ENCODE data around the gene CYP17A1. TPM values are rescaled to one million over a fixed set of nuclear protein-coding genes. Genes with fewer than 3 reads are reported as not detected.
"Not testable (repeated sequence)": the region's sequence is repeated elsewhere in the genome, so short reads cannot be mapped to it uniquely, and the experiment has no call there.

Gene CYP17A1
- total RNA-seq, 6 experiments from 2014 or later: not detected

- Mint-ChIP-seq H3K4me3 (no peak overlapping the region), H3K4me1 (ENCODE audit: low read depth) (peaks cover 37% of the 10 kb centered on the region), H3K9me3 (no peaks in the 10 kb centered on the region), H3K27me3 (ENCODE audit: insufficient read depth) (no peaks in the 10 kb centered on the region; the same call in 1 of the 2 replicates), H3K27ac (no peak overlapping the region), H3K36me3 (ENCODE audit: low read depth) (peaks cover 7% of the 10 kb centered on the region)
- no peak for TF ChIP-seq CTCF (IDR thresholded peaks at IDR 0.05)
- no peak for DNase-seq
Measured at GRCh38 chr10:102859911-102860310, 22.7 kb upstream of the CYP17A1 start.

DNA sequence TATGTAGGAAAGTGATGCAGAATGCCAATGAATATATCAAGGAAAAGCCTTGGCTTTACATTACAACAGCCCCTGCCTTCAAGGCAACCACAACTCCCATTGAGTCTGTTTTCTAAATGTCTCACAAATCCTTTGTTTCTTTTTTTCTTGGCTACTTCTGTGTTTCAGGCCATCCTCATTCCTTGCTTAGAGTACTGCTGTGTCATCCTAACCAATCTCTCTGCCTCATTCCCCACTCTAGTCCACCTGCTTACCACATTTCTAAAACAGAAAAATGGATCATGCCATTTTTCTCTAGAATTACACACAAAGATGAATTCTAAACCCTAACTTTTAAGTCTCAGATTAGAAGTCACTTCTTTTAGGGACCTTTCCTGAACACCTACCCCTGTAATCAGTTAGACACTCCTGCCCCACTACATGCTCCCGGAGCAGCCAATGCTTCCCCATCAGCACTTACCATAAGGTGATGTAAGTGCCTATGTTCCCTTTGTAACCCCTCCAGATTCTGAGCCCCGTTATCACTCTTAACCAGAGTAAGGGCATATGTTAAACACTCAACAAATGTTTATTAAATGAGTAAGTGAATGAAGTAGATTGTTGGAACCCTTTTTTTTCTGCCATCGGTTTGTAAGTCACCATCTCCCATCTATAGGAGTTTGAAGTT, 19.7 kb upstream of the CYP17A1 start:
- no peak for DNase-seq
- H3K4me1 Mint-ChIP-seq (ENCODE audit: low read depth): peaks cover 37% of the 10 kb centered on the region
- no peaks in the 10 kb centered on the region; the same call in 1 of the 2 replicates for H3K27me3 Mint-ChIP-seq (ENCODE audit: insufficient read depth)
- TF ChIP-seq CTCF (IDR thresholded peaks at IDR 0.05): no peak
- H3K4me3 Mint-ChIP-seq: peak overlapping the region; percentile 2; the same call in 1 of the 2 replicates
- H3K27ac Mint-ChIP-seq: peak overlapping the region; percentile 95
- H3K9me3 Mint-ChIP-seq: no peaks in the 10 kb centered on the region
- H3K36me3 Mint-ChIP-seq (ENCODE audit: low read depth): peaks cover 7% of the 10 kb centered on the region

DNA sequence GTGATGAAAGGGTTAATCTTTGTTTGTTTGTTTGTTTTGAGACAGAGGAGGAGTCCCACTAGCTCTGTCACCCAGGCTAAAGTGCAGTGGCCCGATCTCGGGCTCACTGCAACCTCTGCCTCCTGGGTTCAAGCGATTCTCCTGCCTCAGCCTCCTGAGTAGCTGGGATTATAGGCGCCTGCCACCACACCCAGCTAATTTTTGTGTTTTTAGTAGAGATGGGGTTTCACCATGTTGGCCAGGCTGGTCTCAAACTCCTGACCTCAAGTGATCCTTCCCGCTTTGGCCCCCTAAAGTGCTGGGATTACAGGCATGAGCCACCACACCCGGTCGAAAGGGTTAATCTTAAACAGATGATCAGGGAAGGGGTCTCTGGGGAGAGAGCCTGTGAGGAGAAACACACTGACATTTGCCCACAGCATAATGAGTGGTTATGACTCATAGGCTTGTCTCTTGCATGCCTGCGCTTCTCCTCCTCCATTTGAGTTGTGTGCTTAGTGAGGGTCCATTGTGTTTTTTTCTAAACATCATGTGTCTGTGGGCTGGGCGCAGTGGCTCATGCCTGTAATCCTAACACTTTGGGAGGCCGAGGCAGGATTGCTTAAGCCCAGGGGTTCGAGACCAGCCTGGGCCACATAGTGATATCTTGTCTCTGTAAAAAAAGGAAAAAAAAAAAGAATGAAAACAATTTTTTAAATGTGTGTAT, 18.7 kb upstream of the CYP17A1 start:
- peak; percentile 95 for DNase-seq
- Mint-ChIP-seq H3K27ac (peak overlapping the region; percentile 95), H3K4me1 (ENCODE audit: low read depth) (peaks cover 37% of the 10 kb centered on the region), H3K4me3 (peak overlapping the region; percentile 78)
- H3K9me3 Mint-ChIP-seq; H3K36me3 Mint-ChIP-seq (ENCODE audit: low read depth); H3K27me3 Mint-ChIP-seq (ENCODE audit: insufficient read depth): not testable (repeated sequence)

DNA sequence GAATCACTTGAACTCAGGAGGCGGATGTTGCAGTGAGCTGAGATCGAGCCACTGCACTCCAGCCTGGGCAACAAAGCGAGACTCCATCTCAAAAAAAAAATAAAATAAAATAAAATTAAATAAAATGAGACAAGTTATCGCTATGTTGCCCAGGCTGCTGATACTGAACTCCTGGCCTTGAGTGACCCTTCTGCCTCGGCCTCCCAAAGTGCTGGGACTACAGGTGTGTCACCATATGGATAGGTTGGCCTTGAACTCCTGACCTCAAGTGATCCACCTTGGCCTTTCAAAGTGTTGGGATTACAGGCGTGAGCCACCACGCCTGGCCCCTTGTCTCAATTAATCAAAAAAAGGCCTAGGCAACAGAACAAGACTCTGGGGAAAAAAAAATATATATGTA, 16.0 kb upstream of the CYP17A1 start:
- not testable (repeated sequence) for DNase-seq; H3K36me3 Mint-ChIP-seq (ENCODE audit: low read depth); H3K9me3 Mint-ChIP-seq; H3K27ac Mint-ChIP-seq; H3K27me3 Mint-ChIP-seq (ENCODE audit: insufficient read depth); H3K4me3 Mint-ChIP-seq
- peaks cover 35% of the 10 kb centered on the region for H3K4me1 Mint-ChIP-seq (ENCODE audit: low read depth)

- H3K27me3 Mint-ChIP-seq (ENCODE audit: insufficient read depth): peaks cover 5% of the 10 kb centered on the region
- no peak overlapping the region for H3K27ac Mint-ChIP-seq
- H3K36me3 Mint-ChIP-seq (ENCODE audit: low read depth): no peaks in the 10 kb centered on the region
- H3K9me3 Mint-ChIP-seq: no peaks in the 10 kb centered on the region
- peaks cover 11% of the 10 kb centered on the region for H3K4me1 Mint-ChIP-seq (ENCODE audit: low read depth)
- no peak for TF ChIP-seq CTCF (IDR thresholded peaks at IDR 0.05)
- no peak overlapping the region for H3K4me3 Mint-ChIP-seq
- DNase-seq: no peak
Measured at GRCh38 chr10:102850025-102850518, 12.9 kb upstream of the CYP17A1 start.

DNA sequence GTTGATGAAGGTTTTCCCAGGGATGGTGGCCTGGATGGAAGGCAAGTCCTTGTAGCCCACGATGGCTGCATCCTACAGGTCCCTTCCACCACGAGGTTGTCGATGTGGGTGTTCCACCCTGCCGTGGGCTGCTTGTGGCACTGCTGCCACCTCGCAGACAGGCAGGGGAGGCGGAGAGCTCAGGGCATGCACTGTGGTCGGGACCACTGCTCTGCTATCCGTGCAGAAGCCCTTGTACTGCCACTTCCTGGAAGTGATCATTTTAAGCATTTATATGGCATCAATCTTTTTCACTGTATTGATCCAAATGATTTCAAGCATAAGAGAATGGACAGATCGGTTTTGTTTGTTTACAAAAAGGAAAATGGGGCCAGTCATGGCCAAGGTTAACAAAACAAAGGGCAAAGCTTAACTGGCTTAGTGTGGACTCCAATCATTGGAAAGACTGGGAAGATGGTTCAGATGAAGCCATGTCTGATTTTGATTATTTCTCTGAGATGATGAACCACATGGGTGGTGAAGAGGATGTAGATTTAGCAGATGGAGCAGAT, 8.2 kb upstream of the CYP17A1 start:
- peaks cover 13% of the 10 kb centered on the region for H3K36me3 Mint-ChIP-seq (ENCODE audit: low read depth)
- no peak for DNase-seq
- peaks cover 11% of the 10 kb centered on the region; the same call in 1 of the 2 replicates for H3K4me1 Mint-ChIP-seq (ENCODE audit: low read depth)
- H3K4me3 Mint-ChIP-seq: no peak overlapping the region
- peaks cover 16% of the 10 kb centered on the region for H3K9me3 Mint-ChIP-seq
- H3K27me3 Mint-ChIP-seq (ENCODE audit: insufficient read depth): peaks cover 12% of the 10 kb centered on the region
- H3K27ac Mint-ChIP-seq: no peak overlapping the region
- no peak for TF ChIP-seq CTCF (IDR thresholded peaks at IDR 0.05)

GRCh38 chr10:102844190-102844776, 7.1 kb upstream of the CYP17A1 start:
- not testable (repeated sequence) for H3K4me3 Mint-ChIP-seq; H3K27ac Mint-ChIP-seq; H3K4me1 Mint-ChIP-seq (ENCODE audit: low read depth); DNase-seq
- peaks cover 19% of the 10 kb centered on the region for H3K27me3 Mint-ChIP-seq (ENCODE audit: insufficient read depth)
- H3K36me3 Mint-ChIP-seq (ENCODE audit: low read depth): peaks cover 15% of the 10 kb centered on the region
- H3K9me3 Mint-ChIP-seq: peaks cover 19% of the 10 kb centered on the region

DNA sequence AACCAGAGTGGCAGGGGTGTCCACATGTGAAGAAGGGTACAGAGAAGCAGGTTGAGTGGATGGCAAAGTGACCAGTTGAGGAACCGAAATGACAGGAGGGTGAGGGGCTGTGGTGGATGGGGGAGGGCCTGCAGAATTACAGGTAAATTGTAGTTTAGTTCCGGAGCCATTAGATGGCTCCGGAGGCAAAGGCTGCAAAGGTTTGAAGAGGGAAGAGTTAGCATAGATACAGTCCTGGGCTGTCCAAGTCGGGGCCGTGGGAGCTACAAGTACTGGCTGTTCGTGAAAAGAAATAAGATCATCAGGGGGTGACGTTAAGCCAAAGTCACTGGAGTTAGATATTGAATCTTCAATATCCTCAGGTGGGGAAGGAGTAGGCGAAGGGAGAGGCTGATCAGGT, 5.9 kb upstream of the CYP17A1 start:
- not testable (repeated sequence) for H3K4me1 Mint-ChIP-seq (ENCODE audit: low read depth); DNase-seq; H3K4me3 Mint-ChIP-seq; H3K27ac Mint-ChIP-seq
- peaks cover 23% of the 10 kb centered on the region for H3K27me3 Mint-ChIP-seq (ENCODE audit: insufficient read depth)
- peaks cover 26% of the 10 kb centered on the region for H3K36me3 Mint-ChIP-seq (ENCODE audit: low read depth)
- H3K9me3 Mint-ChIP-seq: peaks cover 31% of the 10 kb centered on the region

All from HFFc6 (cell line).